Neural crest cell (in vitro differentiated cells): ENCODE data around the gene LRRC57. TPM values are rescaled to one million over a fixed set of nuclear protein-coding genes. Genes with fewer than 3 reads are reported as not detected.
A peak's percentile ranks its signal among the peaks of the same experiment; 100 is the strongest.

Experiments used
- DNase-seq: peaks from one replicate; pipeline ENCODE4 v3.0.0; 2021; ENCODE audit warnings: low read depth, mixed read lengths, low spot score
- H3K27ac Mint-ChIP-seq: one replicate; pipeline ENCODE4 v1.8.0; 2021; ENCODE audit warnings: mild to moderate bottlenecking, mixed read lengths; ENCODE audit not compliant: unreplicated experiment
- H3K27me3 Mint-ChIP-seq: 2 replicates; pipeline ENCODE4 v1.8.0; 2021; ENCODE audit warnings: low read depth, mild to moderate bottlenecking, mixed read lengths
- H3K36me3 Mint-ChIP-seq: 2 replicates; pipeline ENCODE4 v1.8.0; 2021; ENCODE audit warnings: low read depth, mild to moderate bottlenecking, mixed read lengths
- H3K4me1 Mint-ChIP-seq: 2 replicates; pipeline ENCODE4 v1.8.0; 2021; ENCODE audit warnings: mixed read lengths
- H3K4me3 Mint-ChIP-seq: one replicate; pipeline ENCODE4 v1.8.0; 2021; ENCODE audit warnings: mild to moderate bottlenecking, mixed read lengths
- H3K9me3 Mint-ChIP-seq: 2 replicates; pipeline ENCODE4 v1.8.0; 2021; ENCODE audit warnings: mixed read lengths
- CTCF ChIP-seq: fragments of 200-600 bp; sonication (generic); conservative IDR thresholded peaks from 2 replicates; pipeline ENCODE4 v1.5.0; 2021; ENCODE audit warnings: antibody characterized with exemption, mild to moderate bottlenecking
- total RNA-seq: library from RNA; stranded (reverse); gene quantifications from 2 replicates; pipeline ENCODE4 v1.2.1, GENCODE V29; 2021

Gene LRRC57
- total RNA-seq, 1 donor from 2014 or later = 42.9 TPM

DNA sequence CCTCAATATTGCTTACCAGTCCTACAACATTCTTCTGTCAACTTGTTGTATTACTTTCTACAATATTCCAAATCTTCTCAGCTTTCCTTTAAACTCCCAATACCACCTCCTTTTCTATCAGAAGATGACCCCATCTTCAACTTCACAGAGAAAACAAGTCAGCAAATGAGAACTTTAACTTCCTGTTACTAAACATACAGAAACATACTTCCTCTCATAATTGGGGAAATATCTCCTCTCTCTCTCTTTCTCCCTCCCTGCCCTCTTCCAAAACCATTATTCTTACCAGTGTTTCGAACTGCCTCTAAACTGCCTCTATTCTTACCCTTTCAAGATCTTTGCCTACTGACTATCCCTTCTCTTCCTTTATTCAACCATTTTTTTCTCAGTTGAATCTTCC lies 54.9 kb downstream of the LRRC57 start:
- TF ChIP-seq CTCF = no peak
- DNase-seq = no peak
- Mint-ChIP-seq H3K4me1 (peaks cover 43% of the 10 kb centered on the region), H3K27me3 (no peaks in the 10 kb centered on the region), H3K4me3 (peak overlapping the region; percentile 96), H3K27ac (no peak overlapping the region), H3K36me3 (no peaks in the 10 kb centered on the region), H3K9me3 (no peaks in the 10 kb centered on the region)

DNA sequence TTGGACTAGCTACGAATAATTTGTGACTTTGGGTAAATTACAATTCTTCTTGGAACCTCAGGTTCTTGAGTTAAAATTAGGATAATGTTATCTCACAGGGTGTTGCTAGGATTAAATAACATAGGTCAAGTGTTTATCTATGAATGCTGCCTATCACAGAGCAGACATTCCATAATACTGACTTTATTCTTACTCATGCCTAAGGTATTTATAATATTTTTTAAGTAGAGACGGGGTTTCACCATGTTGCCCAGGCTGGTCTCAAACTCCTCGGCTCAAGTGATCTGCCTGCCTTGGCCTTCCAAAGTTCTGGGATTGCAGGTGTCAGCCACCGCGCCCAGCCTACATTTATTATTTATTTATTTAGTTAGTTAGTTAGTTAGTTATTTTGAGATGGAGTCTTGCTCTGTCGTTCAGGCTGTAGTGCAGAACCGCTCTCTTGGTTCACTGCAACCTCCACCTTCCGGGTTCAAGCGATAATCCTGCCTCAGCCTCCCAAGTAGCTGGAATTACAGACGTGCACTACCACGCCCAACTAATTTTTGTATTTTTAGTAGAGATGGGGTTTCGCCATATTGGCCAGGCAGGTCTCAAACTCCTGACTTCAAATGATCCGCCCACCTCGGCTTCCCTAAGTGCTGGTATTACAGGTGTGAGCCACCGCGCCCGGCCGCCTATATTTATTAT lies 56.9 kb downstream of the LRRC57 start:
- H3K27me3 Mint-ChIP-seq = no peaks in the 10 kb centered on the region
- H3K27ac Mint-ChIP-seq = peak overlapping the region; percentile 100
- no peak for TF ChIP-seq CTCF
- H3K9me3 Mint-ChIP-seq = no peaks in the 10 kb centered on the region
- peaks cover 3% of the 10 kb centered on the region for H3K36me3 Mint-ChIP-seq
- peaks cover 44% of the 10 kb centered on the region for H3K4me1 Mint-ChIP-seq
- no peak for DNase-seq
- H3K4me3 Mint-ChIP-seq = peak overlapping the region; percentile 96

GRCh38 chr15:42490671-42491538 lies 57.7 kb downstream of the LRRC57 start, which contains the start of gene ZNF106:
ZNF106 (minus strand) TSS chr15:42491141; CDS start chr15:42472289, 18,852 bp downstream.
- Mint-ChIP-seq H3K9me3 (no peaks in the 10 kb centered on the region), H3K27ac (peak within 1 kb of the TSS; percentile 100), H3K36me3 (peaks cover 3% of the 10 kb centered on the region), H3K4me3 (peak within 1 kb of the TSS; percentile 96), H3K27me3 (no peaks in the 10 kb centered on the region), H3K4me1 (peaks cover 37% of the 10 kb centered on the region)
- no peak for TF ChIP-seq CTCF
- DNase-seq = peak; percentile 84

DNA sequence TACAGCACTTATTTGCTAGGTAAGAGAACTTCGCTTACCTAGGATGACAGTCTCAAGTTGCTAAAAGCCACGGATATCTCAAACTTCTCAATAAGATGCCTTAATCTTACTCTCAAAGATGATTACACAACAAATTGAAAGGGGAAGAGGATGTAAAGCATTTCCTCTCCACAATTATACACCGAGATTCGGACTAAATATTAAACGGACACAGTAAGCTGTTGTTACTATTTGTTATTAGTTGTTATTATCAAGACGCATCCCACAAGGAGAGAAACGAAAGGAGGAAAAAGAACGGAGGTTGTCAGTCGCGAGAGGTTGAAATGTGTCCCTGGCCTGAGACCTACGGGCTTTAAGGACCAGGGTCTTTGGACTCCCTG lies 58.3 kb downstream of the LRRC57 start:
- Mint-ChIP-seq H3K27me3 (no peaks in the 10 kb centered on the region), H3K4me3 (peak overlapping the region; percentile 92), H3K4me1 (peaks cover 30% of the 10 kb centered on the region), H3K9me3 (no peaks in the 10 kb centered on the region), H3K27ac (peak overlapping the region; percentile 100), H3K36me3 (peaks cover 3% of the 10 kb centered on the region)
- no peak for TF ChIP-seq CTCF
- DNase-seq = no peak

Other genes starting within 250 kb of the LRRC57 start
- gene CAPN3, start 189.3 kb downstream of the LRRC57 start, total RNA-seq = 2.2 and 2.7 TPM in 2 replicates
- gene ZNF106, start 57.7 kb downstream of the LRRC57 start, total RNA-seq = 61.3 and 69.6 TPM in 2 replicates
- 54.8 and 59.2 TPM in 2 replicates for gene SNAP23, start 53.2 kb downstream of the LRRC57 start, total RNA-seq
- 34.7 and 36.5 TPM in 2 replicates for gene HAUS2, start within 50 bp of the LRRC57 start, total RNA-seq
- 16.4 and 16.5 TPM in 2 replicates for gene STARD9, start 26.8 kb upstream of the LRRC57 start, total RNA-seq
- 32.7 and 41.0 TPM in 2 replicates for gene CDAN1, start 188.3 kb upstream of the LRRC57 start, total RNA-seq